GM23338 (cell line): Measurements from ENCODE around the gene CRTC1. TPM values are rescaled to one million over a fixed set of nuclear protein-coding genes. Genes with fewer than 3 reads are reported as not detected.

ENCODE experiments used
- ATAC-seq: fragments of 200-7000 bp; cut with Tn5 transposase; 3 replicates; pipeline ENCODE4 v1.9.1; 2020
- DNase-seq: peaks from one replicate; pipeline ENCODE4 v3.0.0-alpha.2; 2015; ENCODE audit warnings: low spot score
- H2AFZ ChIP-seq: fragments of 200-600 bp; sonication (generic); 2 replicates; pipeline ENCODE4 v1.8.0; 2016; ENCODE audit warnings: antibody characterized with exemption, mild to moderate bottlenecking, moderate library complexity
- H3F3A ChIP-seq: fragments of 200-600 bp; sonication (generic); replicated peaks from 2 replicates; pipeline ENCODE4 v1.8.0; 2017; ENCODE audit warnings: antibody characterized with exemption, mixed run types, low read depth
- H3K27ac ChIP-seq: fragments of 200-600 bp; sonication (generic); 2 replicates; pipeline ENCODE4 v1.6.1; 2016; ENCODE audit warnings: low read depth
- H3K27me3 ChIP-seq: fragments of 200-600 bp; sonication (generic); 2 replicates; pipeline ENCODE4 v1.8.0; 2016; ENCODE audit warnings: mild to moderate bottlenecking, mixed run types, moderate library complexity; ENCODE audit not compliant: insufficient read depth
- H3K36me3 ChIP-seq: fragments of 200-600 bp; sonication (generic); 2 replicates; pipeline ENCODE4 v1.8.0; 2016; ENCODE audit warnings: mild to moderate bottlenecking; ENCODE audit not compliant: insufficient read depth
- H3K4me1 ChIP-seq: fragments of 200-600 bp; sonication (generic); 2 replicates; pipeline ENCODE4 v1.8.0; 2016; ENCODE audit warnings: mild to moderate bottlenecking, moderate library complexity; ENCODE audit not compliant: insufficient read depth
- H3K4me2 ChIP-seq: fragments of 200-600 bp; sonication (generic); 2 replicates; pipeline ENCODE4 v1.7.1; 2017; ENCODE audit warnings: mixed run types
- H3K4me3 ChIP-seq: fragments of 200-600 bp; sonication (generic); 2 replicates; pipeline ENCODE4 v1.6.1; 2016; ENCODE audit warnings: mixed run types
- H3K79me2 ChIP-seq: fragments of 200-600 bp; sonication (generic); replicated peaks from 2 replicates; pipeline ENCODE4 v1.8.0; 2017; ENCODE audit warnings: mild to moderate bottlenecking; ENCODE audit not compliant: insufficient read depth
- H3K9me2 ChIP-seq: fragments of 200-600 bp; sonication (generic); 2 replicates; pipeline ENCODE4 v1.8.0; 2017; ENCODE audit not compliant: insufficient read depth
- H4K20me1 ChIP-seq: fragments of 200-600 bp; sonication (generic); replicated peaks from 2 replicates; pipeline ENCODE4 v1.8.0; 2017; ENCODE audit warnings: mild to moderate bottlenecking; ENCODE audit not compliant: insufficient read depth
- H3K27ac Mint-ChIP-seq: 2 replicates; pipeline ENCODE4 v1.8.0; 2020; ENCODE audit warnings: inconsistent platforms, mild to moderate bottlenecking, moderate library complexity, mixed read lengths
- H3K27me3 Mint-ChIP-seq: 3 replicates; pipeline ENCODE4 v1.8.0; 2022; ENCODE audit warnings: low read depth, mild to moderate bottlenecking, moderate library complexity, mixed read lengths, inconsistent platforms; ENCODE audit not compliant: insufficient read depth, poor library complexity
- H3K36me3 Mint-ChIP-seq: 3 replicates; pipeline ENCODE4 v1.8.0; 2021; ENCODE audit warnings: low read depth, mild to moderate bottlenecking, inconsistent platforms, moderate library complexity, mixed read lengths
- H3K4me1 Mint-ChIP-seq: 3 replicates; pipeline ENCODE4 v1.8.0; 2020; ENCODE audit warnings: mild to moderate bottlenecking, inconsistent platforms, mixed read lengths
- H3K4me3 Mint-ChIP-seq: 3 replicates; pipeline ENCODE4 v1.8.0; 2021; ENCODE audit warnings: moderate library complexity, mild to moderate bottlenecking, inconsistent platforms, mixed read lengths
- H3K9me3 Mint-ChIP-seq: 3 replicates; pipeline ENCODE4 v1.8.0; 2020; ENCODE audit warnings: moderate library complexity, mild to moderate bottlenecking, inconsistent platforms, mixed read lengths
- CREB1 ChIP-seq: fragments of 250-450 bp; sonication (Bioruptor Pico); IDR thresholded peaks from 2 replicates; pipeline ENCODE4 v1.5.0; 2020; ENCODE audit warnings: low read depth, mild to moderate bottlenecking, moderate library complexity
- EZH2phosphoT487 ChIP-seq: fragments of 200-600 bp; sonication (generic); IDR thresholded peaks from one replicate; pipeline ENCODE4 v1.8.1; 2018; ENCODE audit warnings: antibody characterized with exemption; ENCODE audit not compliant: unreplicated experiment
- JUNB ChIP-seq: IDR thresholded peaks from one replicate; pipeline ENCODE4 v1.6.1; 2016; ENCODE audit warnings: antibody characterized with exemption; ENCODE audit not compliant: unreplicated experiment
- POLR2AphosphoS5 ChIP-seq: IDR thresholded peaks from 2 replicates; pipeline ENCODE4 v1.6.1; 2016; ENCODE audit warnings: antibody characterized with exemption, low read depth
- STAT1 ChIP-seq: IDR thresholded peaks from one replicate; pipeline ENCODE4 v1.6.1; 2016; ENCODE audit warnings: antibody characterized with exemption; ENCODE audit not compliant: unreplicated experiment
- ZNF114 ChIP-seq: fragments of 250-450 bp; sonication (Bioruptor Pico); IDR thresholded peaks from 2 replicates; pipeline ENCODE4 v1.5.0; 2020; ENCODE audit warnings: mild to moderate bottlenecking, moderate library complexity
- ZNF331 ChIP-seq: fragments of 250-450 bp; sonication (Bioruptor Pico); IDR thresholded peaks from 2 replicates; pipeline ENCODE4 v1.5.0; 2020; ENCODE audit warnings: low read depth, mild to moderate bottlenecking, moderate library complexity
- polyA plus RNA-seq: library from polyadenylated mRNA; unstranded; fragments of >200 nt; fragmentation: Nextera tagmentation; extraction: Ambion mirVana; gene quantifications from 2 replicates; pipeline ENCODE4 v1.2.1, GENCODE V29; 2016
- total RNA-seq: library from RNA; depleted of rRNA; stranded (reverse); fragments of >200 nt; shearing (Covaris generic); gene quantifications from 2 replicates; pipeline ENCODE4 v1.2.3, GENCODE V29; 2014
- TF ChIP-seq, protein P1 (sequence below): IDR thresholded peaks from 2 replicates; pipeline ENCODE4 v1.6.1; 2016; ENCODE audit warnings: antibody characterized with exemption
- TF ChIP-seq, protein P2 (sequence below): fragments of 250-450 bp; sonication (Bioruptor Pico); IDR thresholded peaks from 2 replicates; pipeline ENCODE4 v1.5.0; 2020; ENCODE audit warnings: mild to moderate bottlenecking, moderate library complexity
- TF ChIP-seq, protein P3 (sequence below), 2 experiments: fragments of 200-600 bp in 1 of 2; sonication (generic) in 1 of 2; conservative IDR thresholded peaks; 2 replicates each; pipeline versions ENCODE4 v1.5.1 to v1.6.1; 2016 to 2017; ENCODE audit warnings: antibody characterized with exemption in 2 of 2, low read depth in 2 of 2, mild to moderate bottlenecking in 2 of 2, moderate library complexity in 1 of 2

The CRTC1 gene
- total and polyA plus RNA-seq, 2 experiments from 2014 or later, result 5.4 to 8.4 TPM

DNA sequence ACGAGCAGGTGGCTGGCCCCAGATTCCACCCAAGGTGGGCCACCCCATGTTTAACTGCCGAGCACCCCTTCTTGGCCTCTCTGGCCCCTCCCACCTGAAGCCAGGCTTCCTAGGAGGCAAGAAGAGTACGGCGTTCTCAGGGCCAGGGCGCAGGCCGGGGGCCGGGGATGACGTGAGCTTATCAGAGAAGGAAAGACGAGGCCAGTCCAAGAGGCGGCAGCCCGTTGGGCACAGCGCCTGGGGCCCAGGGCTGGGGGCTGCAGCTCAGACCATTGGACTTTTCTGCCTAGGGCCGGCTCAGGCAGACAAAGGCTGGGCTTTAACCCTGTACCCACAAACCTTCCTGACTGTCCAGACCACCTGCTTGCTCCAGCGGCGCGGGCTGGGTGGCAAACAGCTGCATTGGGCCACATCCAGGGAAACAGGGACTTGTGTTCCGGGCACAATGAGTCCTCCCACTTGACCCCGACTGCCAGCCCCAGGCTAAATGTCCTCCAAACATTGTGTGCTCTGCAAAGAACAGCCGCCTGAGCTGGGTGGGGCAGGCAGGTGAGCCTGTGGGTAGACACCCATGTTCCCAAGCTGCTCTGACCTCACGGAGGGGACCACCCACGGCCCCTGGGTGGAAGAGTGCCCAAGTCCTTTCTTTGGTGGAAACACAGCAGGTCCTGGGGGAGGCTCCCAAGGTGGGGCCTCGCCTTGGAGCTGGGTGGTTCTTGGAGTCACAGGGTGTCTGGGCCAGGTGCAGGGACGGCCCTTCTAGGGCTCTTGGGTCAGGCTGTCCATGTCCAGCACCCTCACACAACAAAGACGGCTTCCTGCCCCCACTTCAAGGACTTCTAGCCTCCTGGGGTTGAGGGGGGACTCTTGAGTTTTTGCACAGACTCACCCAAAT lies 85.8 kb downstream of the CRTC1 start:
- no peaks in the 10 kb centered on the region for H3K36me3 ChIP-seq
- peaks cover 92% of the 10 kb centered on the region for H3K27me3 ChIP-seq
- DNase-seq, result no peak
- TF ChIP-seq EZH2phosphoT487, result no peak
- TF ChIP-seq STAT1, result no peak
- TF ChIP-seq POLR2AphosphoS5, result no peak
- no peak overlapping the region for H3K4me3 ChIP-seq
- no peaks in the 10 kb centered on the region for H3K79me2 ChIP-seq
- H3K36me3 Mint-ChIP-seq, result no peaks in the 10 kb centered on the region
- ATAC-seq, result no peak
- H3K9me2 ChIP-seq, result no peaks in the 10 kb centered on the region
- no peak overlapping the region for H3K27ac Mint-ChIP-seq
- no peaks in the 10 kb centered on the region for H3K9me3 Mint-ChIP-seq
- H4K20me1 ChIP-seq, result peaks cover 15% of the 10 kb centered on the region
- no peaks in the 10 kb centered on the region for H3K4me1 ChIP-seq
- H3K4me1 Mint-ChIP-seq, result no peaks in the 10 kb centered on the region
- H3K4me2 ChIP-seq, result no peak overlapping the region
- no peak overlapping the region for H3K27ac ChIP-seq
- no peaks in the 10 kb centered on the region for H3F3A ChIP-seq
- H3K4me3 Mint-ChIP-seq, result no peak overlapping the region
- peaks cover 56% of the 10 kb centered on the region for H3K27me3 Mint-ChIP-seq
- no peak overlapping the region for H2AFZ ChIP-seq

DNA sequence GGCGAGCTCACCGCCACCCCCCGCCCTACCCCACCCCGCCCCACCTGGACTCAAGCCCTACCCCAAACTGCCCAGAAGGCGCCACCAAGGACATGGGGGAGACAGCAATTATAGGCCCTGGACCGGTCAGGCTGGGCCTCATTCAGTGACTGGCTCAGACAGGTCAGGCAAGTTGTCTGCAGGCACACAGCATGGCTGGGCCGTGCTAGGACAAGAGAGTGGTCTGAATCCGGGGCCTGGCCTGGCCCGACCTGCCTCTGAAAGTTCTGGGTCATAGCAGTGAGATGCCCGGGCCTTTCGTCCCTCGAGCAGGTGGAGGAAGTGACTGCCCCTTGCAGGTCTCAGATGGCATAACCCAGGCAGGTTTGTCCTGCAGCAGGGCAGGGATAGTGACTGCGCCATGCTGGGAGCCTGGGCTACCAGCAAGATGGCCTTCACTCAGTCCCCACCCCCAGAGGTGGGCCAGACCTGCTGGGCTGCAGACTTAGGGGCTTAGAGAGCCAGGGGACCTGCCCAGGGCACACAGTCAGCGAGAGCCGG lies 86.6 kb downstream of the CRTC1 start:
- H3K27me3 ChIP-seq, result peaks cover 91% of the 10 kb centered on the region
- no peak overlapping the region for H2AFZ ChIP-seq
- ATAC-seq (peak; percentile 3; the same call in 1 of the 3 replicates), DNase-seq (peak; percentile 39)
- Mint-ChIP-seq H3K36me3 (no peaks in the 10 kb centered on the region), H3K4me1 (no peaks in the 10 kb centered on the region), H3K4me3 (no peak overlapping the region), H3K27ac (no peak overlapping the region), H3K27me3 (peaks cover 59% of the 10 kb centered on the region), H3K9me3 (no peaks in the 10 kb centered on the region)
- H3K36me3 ChIP-seq, result no peaks in the 10 kb centered on the region
- no peak overlapping the region for H3K27ac ChIP-seq
- no peak overlapping the region for H3K4me3 ChIP-seq
- H3K4me2 ChIP-seq, result no peak overlapping the region
- H3K4me1 ChIP-seq, result no peaks in the 10 kb centered on the region
- H3F3A ChIP-seq, result no peaks in the 10 kb centered on the region
- H3K79me2 ChIP-seq, result no peaks in the 10 kb centered on the region
- TF ChIP-seq ZNF331 (CRISPR knock-in tag) (no peak), ZNF114 (CRISPR knock-in tag) (no peak), EZH2phosphoT487 (no peak), CREB1 (CRISPR knock-in tag) (no peak), POLR2AphosphoS5 (no peak), JUNB (no peak)
- TF ChIP-seq, protein P1, sequence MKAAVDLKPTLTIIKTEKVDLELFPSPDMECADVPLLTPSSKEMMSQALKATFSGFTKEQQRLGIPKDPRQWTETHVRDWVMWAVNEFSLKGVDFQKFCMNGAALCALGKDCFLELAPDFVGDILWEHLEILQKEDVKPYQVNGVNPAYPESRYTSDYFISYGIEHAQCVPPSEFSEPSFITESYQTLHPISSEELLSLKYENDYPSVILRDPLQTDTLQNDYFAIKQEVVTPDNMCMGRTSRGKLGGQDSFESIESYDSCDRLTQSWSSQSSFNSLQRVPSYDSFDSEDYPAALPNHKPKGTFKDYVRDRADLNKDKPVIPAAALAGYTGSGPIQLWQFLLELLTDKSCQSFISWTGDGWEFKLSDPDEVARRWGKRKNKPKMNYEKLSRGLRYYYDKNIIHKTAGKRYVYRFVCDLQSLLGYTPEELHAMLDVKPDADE, result no peak
- TF ChIP-seq, protein P2, sequence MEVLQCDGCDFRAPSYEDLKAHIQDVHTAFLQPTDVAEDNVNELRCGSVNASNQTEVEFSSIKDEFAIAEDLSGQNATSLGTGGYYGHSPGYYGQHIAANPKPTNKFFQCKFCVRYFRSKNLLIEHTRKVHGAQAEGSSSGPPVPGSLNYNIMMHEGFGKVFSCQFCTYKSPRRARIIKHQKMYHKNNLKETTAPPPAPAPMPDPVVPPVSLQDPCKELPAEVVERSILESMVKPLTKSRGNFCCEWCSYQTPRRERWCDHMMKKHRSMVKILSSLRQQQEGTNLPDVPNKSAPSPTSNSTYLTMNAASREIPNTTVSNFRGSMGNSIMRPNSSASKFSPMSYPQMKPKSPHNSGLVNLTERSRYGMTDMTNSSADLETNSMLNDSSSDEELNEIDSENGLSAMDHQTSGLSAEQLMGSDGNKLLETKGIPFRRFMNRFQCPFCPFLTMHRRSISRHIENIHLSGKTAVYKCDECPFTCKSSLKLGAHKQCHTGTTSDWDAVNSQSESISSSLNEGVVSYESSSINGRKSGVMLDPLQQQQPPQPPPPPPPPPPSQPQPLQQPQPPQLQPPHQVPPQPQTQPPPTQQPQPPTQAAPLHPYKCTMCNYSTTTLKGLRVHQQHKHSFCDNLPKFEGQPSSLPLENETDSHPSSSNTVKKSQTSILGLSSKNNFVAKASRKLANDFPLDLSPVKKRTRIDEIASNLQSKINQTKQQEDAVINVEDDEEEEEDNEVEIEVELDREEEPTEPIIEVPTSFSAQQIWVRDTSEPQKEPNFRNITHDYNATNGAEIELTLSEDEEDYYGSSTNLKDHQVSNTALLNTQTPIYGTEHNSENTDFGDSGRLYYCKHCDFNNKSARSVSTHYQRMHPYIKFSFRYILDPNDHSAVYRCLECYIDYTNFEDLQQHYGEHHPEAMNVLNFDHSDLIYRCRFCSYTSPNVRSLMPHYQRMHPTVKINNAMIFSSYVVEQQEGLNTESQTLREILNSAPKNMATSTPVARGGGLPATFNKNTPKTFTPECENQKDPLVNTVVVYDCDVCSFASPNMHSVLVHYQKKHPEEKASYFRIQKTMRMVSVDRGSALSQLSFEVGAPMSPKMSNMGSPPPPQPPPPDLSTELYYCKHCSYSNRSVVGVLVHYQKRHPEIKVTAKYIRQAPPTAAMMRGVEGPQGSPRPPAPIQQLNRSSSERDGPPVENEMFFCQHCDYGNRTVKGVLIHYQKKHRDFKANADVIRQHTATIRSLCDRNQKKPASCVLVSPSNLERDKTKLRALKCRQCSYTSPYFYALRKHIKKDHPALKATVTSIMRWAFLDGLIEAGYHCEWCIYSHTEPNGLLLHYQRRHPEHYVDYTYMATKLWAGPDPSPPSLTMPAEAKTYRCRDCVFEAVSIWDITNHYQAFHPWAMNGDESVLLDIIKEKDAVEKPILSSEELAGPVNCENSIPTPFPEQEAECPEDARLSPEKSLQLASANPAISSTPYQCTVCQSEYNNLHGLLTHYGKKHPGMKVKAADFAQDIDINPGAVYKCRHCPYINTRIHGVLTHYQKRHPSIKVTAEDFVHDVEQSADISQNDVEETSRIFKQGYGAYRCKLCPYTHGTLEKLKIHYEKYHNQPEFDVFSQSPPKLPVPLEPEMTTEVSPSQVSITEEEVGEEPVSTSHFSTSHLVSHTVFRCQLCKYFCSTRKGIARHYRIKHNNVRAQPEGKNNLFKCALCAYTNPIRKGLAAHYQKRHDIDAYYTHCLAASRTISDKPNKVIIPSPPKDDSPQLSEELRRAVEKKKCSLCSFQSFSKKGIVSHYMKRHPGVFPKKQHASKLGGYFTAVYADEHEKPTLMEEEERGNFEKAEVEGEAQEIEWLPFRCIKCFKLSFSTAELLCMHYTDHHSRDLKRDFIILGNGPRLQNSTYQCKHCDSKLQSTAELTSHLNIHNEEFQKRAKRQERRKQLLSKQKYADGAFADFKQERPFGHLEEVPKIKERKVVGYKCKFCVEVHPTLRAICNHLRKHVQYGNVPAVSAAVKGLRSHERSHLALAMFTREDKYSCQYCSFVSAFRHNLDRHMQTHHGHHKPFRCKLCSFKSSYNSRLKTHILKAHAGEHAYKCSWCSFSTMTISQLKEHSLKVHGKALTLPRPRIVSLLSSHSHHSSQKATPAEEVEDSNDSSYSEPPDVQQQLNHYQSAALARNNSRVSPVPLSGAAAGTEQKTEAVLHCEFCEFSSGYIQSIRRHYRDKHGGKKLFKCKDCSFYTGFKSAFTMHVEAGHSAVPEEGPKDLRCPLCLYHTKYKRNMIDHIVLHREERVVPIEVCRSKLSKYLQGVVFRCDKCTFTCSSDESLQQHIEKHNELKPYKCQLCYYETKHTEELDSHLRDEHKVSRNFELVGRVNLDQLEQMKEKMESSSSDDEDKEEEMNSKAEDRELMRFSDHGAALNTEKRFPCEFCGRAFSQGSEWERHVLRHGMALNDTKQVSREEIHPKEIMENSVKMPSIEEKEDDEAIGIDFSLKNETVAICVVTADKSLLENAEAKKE (CRISPR knock-in tag), result no peak
- TF ChIP-seq, protein P3, sequence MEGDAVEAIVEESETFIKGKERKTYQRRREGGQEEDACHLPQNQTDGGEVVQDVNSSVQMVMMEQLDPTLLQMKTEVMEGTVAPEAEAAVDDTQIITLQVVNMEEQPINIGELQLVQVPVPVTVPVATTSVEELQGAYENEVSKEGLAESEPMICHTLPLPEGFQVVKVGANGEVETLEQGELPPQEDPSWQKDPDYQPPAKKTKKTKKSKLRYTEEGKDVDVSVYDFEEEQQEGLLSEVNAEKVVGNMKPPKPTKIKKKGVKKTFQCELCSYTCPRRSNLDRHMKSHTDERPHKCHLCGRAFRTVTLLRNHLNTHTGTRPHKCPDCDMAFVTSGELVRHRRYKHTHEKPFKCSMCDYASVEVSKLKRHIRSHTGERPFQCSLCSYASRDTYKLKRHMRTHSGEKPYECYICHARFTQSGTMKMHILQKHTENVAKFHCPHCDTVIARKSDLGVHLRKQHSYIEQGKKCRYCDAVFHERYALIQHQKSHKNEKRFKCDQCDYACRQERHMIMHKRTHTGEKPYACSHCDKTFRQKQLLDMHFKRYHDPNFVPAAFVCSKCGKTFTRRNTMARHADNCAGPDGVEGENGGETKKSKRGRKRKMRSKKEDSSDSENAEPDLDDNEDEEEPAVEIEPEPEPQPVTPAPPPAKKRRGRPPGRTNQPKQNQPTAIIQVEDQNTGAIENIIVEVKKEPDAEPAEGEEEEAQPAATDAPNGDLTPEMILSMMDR (conservative IDR thresholded peaks at IDR 0.05; ENCODE audit: low read depth in 2 of 2), result peak in 1 of 2 experiments; percentile 24; a peak in 1 of 4 replicates
- no peaks in the 10 kb centered on the region for H3K9me2 ChIP-seq
- H4K20me1 ChIP-seq, result peaks cover 15% of the 10 kb centered on the region
